Coronary artery (tissue), 2 donors: ENCODE measurements around the gene FTH1.

Source experiments
- DNase-seq: peaks from one replicate; pipeline ENCODE4 v3.0.0-alpha.2; 2017; ENCODE audit warnings: low spot score
- H3K27ac ChIP-seq, 2 donors: fragments of 200-600 bp; sonication (generic); one replicate each; pipeline ENCODE4 v1.5.1; 2016 to 2019
- H3K4me3 ChIP-seq: fragments of 200-600 bp; sonication (generic); 2 replicates; pipeline ENCODE4 v1.5.1; 2016; ENCODE audit warnings: mild to moderate bottlenecking, moderate library complexity
- TF ChIP-seq, protein P1 (sequence below): fragments of 200-600 bp; sonication (generic); IDR thresholded peaks from one replicate; pipeline ENCODE4 v1.5.1; 2019; ENCODE audit warnings: antibody characterized with exemption

Gene FTH1

DNA sequence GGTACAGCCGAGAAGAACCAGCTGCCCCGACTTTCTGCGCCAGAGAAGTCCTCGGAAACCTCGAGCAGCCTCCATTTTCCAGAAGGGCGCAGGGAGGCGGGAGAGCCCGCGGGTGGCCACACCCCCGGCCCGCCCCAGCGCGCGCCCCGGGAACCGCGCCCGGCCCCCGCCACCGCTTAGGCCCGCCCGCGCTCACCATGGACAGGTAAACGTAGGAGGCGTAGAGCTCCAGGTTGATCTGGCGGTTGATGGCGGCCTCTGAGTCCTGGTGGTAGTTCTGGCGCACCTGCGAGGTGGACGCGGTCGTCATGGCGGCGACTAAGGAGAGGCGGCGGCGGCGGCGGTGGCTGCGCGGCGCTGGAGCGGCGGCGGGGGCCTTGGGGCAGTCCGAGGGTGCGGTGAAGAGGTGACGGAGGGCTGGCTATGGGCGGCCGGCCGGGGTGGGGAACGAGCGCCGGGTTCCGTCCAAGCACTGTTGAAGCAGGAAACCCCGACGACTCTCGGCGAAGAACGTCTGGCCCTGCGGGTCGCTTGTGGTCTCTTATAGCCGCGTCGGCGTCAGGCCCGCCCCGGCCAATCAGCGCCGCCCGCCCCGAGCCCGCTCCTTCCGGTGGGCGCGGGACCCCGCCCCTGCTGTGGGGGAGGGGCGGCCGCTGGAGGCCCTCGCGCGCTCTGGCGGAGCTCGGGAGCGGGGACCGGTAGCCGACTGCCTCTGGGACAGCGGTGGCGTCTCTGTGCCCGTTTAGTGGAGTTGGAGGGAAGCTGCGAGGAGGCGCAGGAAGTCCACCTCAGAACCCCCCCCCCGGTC is at the start of gene FTH1:
Gene FTH1 (minus strand): TSS at position 519 of the 808 bp plus-strand sequence. CDS start 209 bp downstream, at position 310.
- DNase-seq = peak; percentile 95
- H3K4me3 ChIP-seq = peak within 1 kb of the TSS; percentile 98
- H3K27ac ChIP-seq = peak within 1 kb of the TSS; percentile 100
- TF ChIP-seq, protein P1, sequence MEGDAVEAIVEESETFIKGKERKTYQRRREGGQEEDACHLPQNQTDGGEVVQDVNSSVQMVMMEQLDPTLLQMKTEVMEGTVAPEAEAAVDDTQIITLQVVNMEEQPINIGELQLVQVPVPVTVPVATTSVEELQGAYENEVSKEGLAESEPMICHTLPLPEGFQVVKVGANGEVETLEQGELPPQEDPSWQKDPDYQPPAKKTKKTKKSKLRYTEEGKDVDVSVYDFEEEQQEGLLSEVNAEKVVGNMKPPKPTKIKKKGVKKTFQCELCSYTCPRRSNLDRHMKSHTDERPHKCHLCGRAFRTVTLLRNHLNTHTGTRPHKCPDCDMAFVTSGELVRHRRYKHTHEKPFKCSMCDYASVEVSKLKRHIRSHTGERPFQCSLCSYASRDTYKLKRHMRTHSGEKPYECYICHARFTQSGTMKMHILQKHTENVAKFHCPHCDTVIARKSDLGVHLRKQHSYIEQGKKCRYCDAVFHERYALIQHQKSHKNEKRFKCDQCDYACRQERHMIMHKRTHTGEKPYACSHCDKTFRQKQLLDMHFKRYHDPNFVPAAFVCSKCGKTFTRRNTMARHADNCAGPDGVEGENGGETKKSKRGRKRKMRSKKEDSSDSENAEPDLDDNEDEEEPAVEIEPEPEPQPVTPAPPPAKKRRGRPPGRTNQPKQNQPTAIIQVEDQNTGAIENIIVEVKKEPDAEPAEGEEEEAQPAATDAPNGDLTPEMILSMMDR = no peak

DNA sequence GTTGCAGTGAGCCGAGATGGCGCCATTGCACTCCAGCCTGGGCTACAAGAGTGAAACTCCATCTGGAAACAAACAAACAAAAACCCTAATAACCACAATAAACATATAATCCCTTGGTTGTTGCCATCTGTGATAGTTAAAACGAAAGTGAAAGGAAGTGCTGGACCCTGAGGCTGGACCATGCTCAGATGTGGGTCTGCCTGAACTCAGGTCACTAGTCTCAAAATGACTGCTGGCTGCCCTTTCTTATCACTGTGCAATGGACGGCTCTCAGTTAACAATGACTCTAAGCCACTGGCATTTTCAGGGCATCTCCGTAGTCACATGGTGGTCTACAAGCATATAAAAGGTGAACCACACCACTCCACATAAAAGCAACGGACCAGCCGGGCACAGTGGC is 48.2 kb upstream of the FTH1 start:
- H3K27ac ChIP-seq = no peak overlapping the region
- TF ChIP-seq, protein P1 = no peak
- no peak overlapping the region for H3K4me3 ChIP-seq
- no peak for DNase-seq

DNA sequence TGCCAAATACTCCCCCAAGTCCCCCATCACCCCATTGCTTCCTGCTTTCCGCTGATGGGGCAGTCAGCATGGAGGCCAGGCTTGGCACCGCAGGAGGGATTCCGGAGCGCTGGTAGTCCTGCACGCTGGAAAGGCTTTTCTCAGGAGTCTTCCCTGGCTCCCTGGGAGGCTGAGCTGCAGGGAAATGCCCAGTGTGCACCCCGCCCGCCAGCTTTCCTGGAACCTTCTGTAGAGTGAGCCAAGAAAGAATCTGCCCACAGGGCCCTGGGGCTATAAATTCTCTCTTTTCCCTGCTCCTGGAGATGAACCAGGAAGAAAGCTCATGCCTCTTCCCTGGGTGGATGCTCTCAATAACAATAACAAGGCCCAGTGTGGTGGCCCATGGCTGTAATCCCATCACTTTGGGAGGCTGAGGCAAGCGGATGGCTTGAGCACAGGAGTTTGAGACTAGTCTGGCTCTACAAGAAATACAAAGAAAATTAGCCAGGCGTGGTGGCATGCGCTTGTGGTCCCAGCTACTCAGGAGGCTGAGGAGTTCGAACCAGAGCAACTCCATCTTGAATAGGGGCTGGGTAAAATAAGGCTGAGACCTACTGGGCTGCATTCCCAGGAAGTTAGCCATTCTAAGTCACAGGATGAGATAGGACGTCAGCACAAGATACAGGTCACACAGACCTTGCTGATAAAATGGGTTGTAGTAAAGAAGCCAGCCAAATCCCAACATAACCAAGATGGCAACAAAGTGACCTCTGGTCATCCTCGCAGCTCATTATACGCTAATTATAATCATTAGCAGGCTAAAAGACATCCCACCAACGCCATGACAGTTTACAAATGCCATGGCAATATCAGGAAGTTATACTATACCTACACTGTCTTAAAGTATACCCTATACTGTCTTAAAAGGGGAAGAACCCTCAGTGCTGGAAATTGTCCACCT is 46.4 kb upstream of the FTH1 start:
- TF ChIP-seq, protein P1 = no peak
- Histone ChIP-seq H3K27ac (no peak overlapping the region), H3K4me3 (no peak overlapping the region)
- no peak for DNase-seq

DNA sequence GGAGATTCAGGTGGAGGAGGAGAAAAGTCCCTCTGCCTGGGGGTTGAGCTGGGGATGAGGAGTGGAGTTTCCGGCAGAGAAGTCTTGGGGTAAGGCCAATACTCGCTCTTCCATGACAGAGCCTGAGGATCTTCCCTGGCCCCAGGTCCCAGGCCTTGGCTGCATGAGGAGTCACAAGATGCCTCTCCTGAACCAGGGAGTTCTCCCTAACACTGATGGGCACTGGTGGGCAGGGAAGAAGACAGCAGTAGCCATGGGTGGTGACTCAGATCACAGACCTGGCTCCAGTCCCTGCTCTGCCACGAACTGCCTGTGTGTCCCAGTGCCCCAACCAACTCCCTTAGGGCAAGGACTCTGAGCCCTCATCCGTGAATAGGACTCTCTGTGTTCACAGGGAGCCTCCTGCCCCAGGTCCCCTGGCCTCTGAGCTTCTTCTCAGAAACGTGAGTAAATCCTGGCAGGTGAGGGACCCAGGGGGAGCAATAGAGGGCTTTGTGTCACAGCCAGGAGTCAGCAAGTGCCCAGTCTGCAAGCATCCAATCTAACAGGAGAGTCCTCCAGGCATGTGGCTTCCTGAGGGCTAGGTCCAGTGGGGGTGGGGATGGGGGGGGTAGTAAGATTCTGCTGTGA is 45.5 kb upstream of the FTH1 start:
- Histone ChIP-seq H3K4me3 (no peak overlapping the region), H3K27ac (no peak overlapping the region)
- no peak for DNase-seq
- TF ChIP-seq, protein P1 = no peak

DNA sequence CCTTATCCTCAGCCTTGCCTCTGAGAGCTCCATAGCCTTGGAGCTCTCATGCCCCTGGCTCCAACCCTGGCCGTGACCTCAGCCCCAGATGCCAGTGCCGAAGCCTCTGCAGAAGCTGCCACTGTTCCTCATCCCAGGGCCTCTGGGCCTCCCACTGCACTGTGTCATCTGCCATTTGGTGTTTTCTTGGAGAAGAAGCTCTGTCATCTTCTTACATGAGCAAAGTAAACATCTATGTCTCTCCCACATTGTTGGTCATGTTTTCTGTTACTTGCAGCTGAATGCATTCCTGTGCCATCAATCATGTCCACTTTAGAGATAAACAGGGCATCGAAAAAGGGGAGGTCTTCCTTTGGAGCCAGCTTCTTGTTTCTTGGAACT is 45.0 kb upstream of the FTH1 start:
- no peak overlapping the region for H3K4me3 ChIP-seq
- no peak overlapping the region for H3K27ac ChIP-seq
- TF ChIP-seq, protein P1 = no peak
- no peak for DNase-seq

DNA sequence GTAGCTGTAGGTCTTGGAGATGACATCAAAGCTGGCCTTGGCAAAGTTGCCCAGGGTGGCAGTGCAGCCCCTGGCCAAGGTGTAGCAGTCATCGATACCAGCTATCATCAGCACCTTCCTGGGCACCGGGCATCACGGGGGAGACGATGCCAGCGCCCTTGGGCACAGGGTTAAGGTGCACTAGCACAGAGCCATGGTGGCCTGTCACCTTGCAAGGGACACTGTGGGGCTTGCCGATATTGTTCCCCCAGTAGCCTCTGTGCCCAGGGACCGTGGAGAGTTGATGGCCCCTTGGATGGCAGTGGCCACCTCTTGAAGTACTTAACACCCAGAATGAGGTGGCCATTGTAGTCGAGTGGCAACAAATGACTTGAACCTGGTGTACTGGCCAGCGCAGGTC is 44.4 kb upstream of the FTH1 start:
- TF ChIP-seq, protein P1 = no peak
- H3K4me3 ChIP-seq = no peak overlapping the region
- DNase-seq = no peak
- H3K27ac ChIP-seq = no peak overlapping the region
